HG03108 (cell line): ENCODE data around the gene CFL1.

ENCODE experiments used
- ATAC-seq: cut with Tn5 transposase; IDR thresholded peaks from one replicate; pipeline ENCODE4 v1.9.1; 2021; ENCODE audit warnings: moderate library complexity; ENCODE audit not compliant: unreplicated experiment

Gene CFL1

GRCh38 chr11:65809496-65809895, 48.5 kb downstream of the CFL1 start:
- no peak for ATAC-seq

DNA sequence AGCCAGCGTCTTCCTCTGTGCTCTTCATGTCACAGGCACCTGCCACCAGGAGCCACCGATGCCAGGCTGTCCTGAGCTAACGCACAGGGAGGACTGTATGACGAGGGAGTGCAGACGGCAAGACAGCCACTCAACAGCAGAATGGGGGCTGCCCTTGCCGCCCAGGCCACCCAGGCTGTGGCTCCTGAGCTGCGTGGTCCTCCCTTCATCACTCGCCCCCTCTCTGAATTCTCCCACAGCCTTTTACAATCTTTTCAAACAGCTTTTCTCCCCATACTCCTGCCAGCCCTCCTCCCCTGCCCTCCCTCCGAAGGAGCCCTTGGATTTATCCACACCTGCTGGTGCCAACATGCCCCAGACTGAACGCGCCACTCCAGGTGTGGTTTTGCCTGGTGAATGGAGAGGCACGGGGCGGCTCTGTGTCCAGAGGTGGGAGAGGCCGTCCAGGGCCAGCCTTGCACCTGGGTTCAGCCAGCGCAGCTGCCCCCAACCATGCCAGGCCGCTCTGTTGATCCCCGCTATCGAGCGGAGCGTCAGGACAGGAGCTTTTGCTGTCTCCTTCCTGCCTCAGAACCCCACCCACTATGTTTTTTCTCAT, 49.1 kb downstream of the CFL1 start:
- no peak for ATAC-seq

GRCh38 chr11:65806979-65807378, 51.0 kb downstream of the CFL1 start:
- ATAC-seq = no peak
